K562 (cell line): ENCODE data around the gene SLC24A3. TPM values are rescaled to one million over a fixed set of nuclear protein-coding genes. Genes with fewer than 3 reads are reported as not detected.

Experiments used
- BCL6 ChIP-seq: fragments of 250-450 bp; sonication (Bioruptor Pico); IDR thresholded peaks from 2 replicates; pipeline ENCODE4 v1.4.0; 2020
- CCNT2 ChIP-seq: IDR thresholded peaks from 2 replicates; pipeline ENCODE4 v1.6.1; 2011; ENCODE audit warnings: borderline replicate concordance, low read depth, mild to moderate bottlenecking, moderate library complexity, mixed read lengths, low read length; ENCODE audit not compliant: insufficient read length; ENCODE audit errors: extremely low read depth
- CEBPB ChIP-seq: fragments of 450-650 bp; IDR thresholded peaks from 2 replicates; pipeline ENCODE4 v1.6.1; 2016; ENCODE audit warnings: missing genetic modification characterization, missing compliant biosample characterization
- CEBPG ChIP-seq, 3 experiments: fragments of 200-800 bp in 1 of 3; sonication (Bioruptor generic) in 1 of 3; sonication (generic) in 1 of 3; formaldehyde crosslinking in 1 of 3; IDR thresholded peaks in 2 of 3; conservative IDR thresholded peaks in 1 of 3; 2 replicates each; pipeline versions ENCODE4 v1.6.1 to v1.8.0; 2016 to 2022; ENCODE audit warnings: missing compliant biosample characterization in 2 of 3, missing genetic modification characterization in 2 of 3, mild to moderate bottlenecking in 1 of 3, missing genetic modification reagents in 1 of 3
- CREM ChIP-seq: IDR thresholded peaks from 2 replicates; pipeline ENCODE4 v1.6.1; 2014; ENCODE audit warnings: antibody characterized with exemption, low read depth
- HNRNPL ChIP-seq: fragments of 200-400 bp; formaldehyde crosslinking; IDR thresholded peaks from 2 replicates; pipeline ENCODE4 v1.6.1; 2017; ENCODE audit warnings: low read depth, mild to moderate bottlenecking, low read length
- JUND ChIP-seq, 2 experiments: IDR thresholded peaks; 2 replicates in 1 of 2; 3 replicates in 1 of 2; pipeline ENCODE4 v1.6.1; 2011; ENCODE audit warnings: borderline replicate concordance in 2 of 2, low read depth in 2 of 2, low read length in 2 of 2, improper control_type of control experiment in 1 of 2, missing biosample characterization in 1 of 2, missing genetic modification characterization in 1 of 2, missing genetic modification reagents in 1 of 2
- MEF2A ChIP-seq: IDR thresholded peaks from 2 replicates; pipeline ENCODE4 v1.6.1; 2011; ENCODE audit warnings: low read depth, mild to moderate bottlenecking, low read length, moderate library complexity; ENCODE audit not compliant: control insufficient read depth
- PHB2 ChIP-seq: fragments of 450-650 bp; IDR thresholded peaks from 2 replicates; pipeline ENCODE4 v1.6.1; 2017; ENCODE audit warnings: low read depth
- POLR2A ChIP-seq: fragments of 450-650 bp; conservative IDR thresholded peaks from 2 replicates; pipeline ENCODE4 v1.6.1; 2016
- POU5F1 ChIP-seq: fragments of 150-350 bp; IDR thresholded peaks from 2 replicates; pipeline ENCODE4 v1.6.1; 2014; ENCODE audit warnings: borderline replicate concordance, low read length, low read depth, mild to moderate bottlenecking; ENCODE audit not compliant: partially characterized antibody
- RCOR1 ChIP-seq, 2 experiments: IDR thresholded peaks; 2 replicates each; pipeline ENCODE4 v1.6.1; 2012; ENCODE audit warnings: low read depth in 2 of 2, low read length in 2 of 2, borderline replicate concordance in 1 of 2, improper control_type of control experiment in 1 of 2
- RERE ChIP-seq: sonication (generic); formaldehyde crosslinking; IDR thresholded peaks from 2 replicates; pipeline ENCODE4 v1.8.0; 2023; ENCODE audit warnings: missing genetic modification reagents, mild to moderate bottlenecking, borderline replicate concordance
- SMAD1 ChIP-seq: fragments of 150-350 bp; IDR thresholded peaks from 2 replicates; pipeline ENCODE4 v1.6.1; 2014; ENCODE audit warnings: low read length, low read depth; ENCODE audit not compliant: partially characterized antibody
- USF1 ChIP-seq: sonication (generic); formaldehyde crosslinking; IDR thresholded peaks from 2 replicates; pipeline ENCODE4 v1.9.0; 2022; ENCODE audit warnings: mild to moderate bottlenecking, missing genetic modification reagents
- ZBTB12 ChIP-seq: fragments of 250-450 bp; sonication (Bioruptor Pico); IDR thresholded peaks from 2 replicates; pipeline ENCODE4 v1.4.0; 2020
- ZNF140 ChIP-seq: fragments of 250-450 bp; sonication (Bioruptor Pico); IDR thresholded peaks from 2 replicates; pipeline ENCODE4 v1.8.0; 2021; ENCODE audit warnings: moderate library complexity, mild to moderate bottlenecking, inconsistent platforms
- ZNF253 ChIP-seq: fragments of 250-450 bp; sonication (Bioruptor Pico); conservative IDR thresholded peaks from 2 replicates; pipeline ENCODE4 v1.6.1; 2021; ENCODE audit warnings: mild to moderate bottlenecking
- ZNF696 ChIP-seq: fragments of 250-450 bp; sonication (Bioruptor Pico); conservative IDR thresholded peaks from 2 replicates; pipeline ENCODE4 v1.4.0; 2020; ENCODE audit warnings: mild to moderate bottlenecking, moderate library complexity
- ZSCAN32 ChIP-seq: fragments of 450-650 bp; formaldehyde crosslinking; IDR thresholded peaks from 2 replicates; pipeline ENCODE4 v1.4.0; 2020; ENCODE audit warnings: mild to moderate bottlenecking, moderate library complexity
- polyA plus RNA-seq, 8 experiments: library from polyadenylated mRNA; depleted of rRNA in 4 of 8; stranded (reverse) in 5 of 8; unstranded in 3 of 8; fragments of >200 nt; fragmentation: Nextera tagmentation in 2 of 8; fragmentation: Illumina TruSeq in 1 of 8; extraction: Ambion mirVana in 2 of 8; extraction: Trizol in 1 of 8; gene quantifications; 2 replicates each; pipeline versions ENCODE4 v1.2.1 to v1.2.3, GENCODE V29; 2011 to 2014; ENCODE audit warnings: inconsistent platforms in 1 of 8, missing spikeins in 1 of 8
- total RNA-seq, 7 experiments: library from RNA; depleted of rRNA in 6 of 7; stranded (reverse); fragments of >200 nt in 6 of 7; fragmentation: Illumina TruSeq in 2 of 7; extraction: Trizol in 2 of 7; gene quantifications; 2 replicates each; pipeline versions ENCODE4 v1.2.1 to v1.2.3, GENCODE V29; 2011 to 2021; ENCODE audit warnings: low replicate concordance in 1 of 7
- TF ChIP-seq, protein P1 (sequence below): fragments of 250-450 bp; sonication (Bioruptor Pico); IDR thresholded peaks from 2 replicates; pipeline ENCODE4 v1.8.0; 2021; ENCODE audit warnings: moderate library complexity, mild to moderate bottlenecking, inconsistent platforms

The SLC24A3 gene
- total and polyA plus RNA-seq, 9 of the 15 experiments (the other 6 are each of a cell fraction or from before 2014, with no cell fraction given), result not detected

- no peak for TF ChIP-seq RERE (CRISPR knock-in tag)
- TF ChIP-seq ZNF140 (CRISPR knock-in tag), result no peak
- TF ChIP-seq ZBTB12 (CRISPR knock-in tag), result no peak
- peak; percentile 83 for TF ChIP-seq CEBPG (CRISPR knock-in tag; IDR thresholded peaks at IDR 0.05)
- TF ChIP-seq CEBPG (tag; conservative IDR thresholded peaks at IDR 0.05 in 1 of 2, IDR thresholded peaks at IDR 0.05 in 1 of 2), result peak; percentile 88 to 91
- TF ChIP-seq POU5F1, result no peak
- no peak for TF ChIP-seq HNRNPL
- TF ChIP-seq BCL6 (CRISPR knock-in tag), result no peak
- no peak for TF ChIP-seq ZNF696
- peak; percentile 83 for TF ChIP-seq JUND (IDR thresholded peaks at IDR 0.05; ENCODE audit: borderline replicate concordance, low read depth, low read length)
- peak; percentile 34; the same call in 1 of the 3 replicates for TF ChIP-seq JUND (tag; IDR thresholded peaks at IDR 0.05; ENCODE audit: borderline replicate concordance, low read depth, low read length)
- TF ChIP-seq, protein P1, sequence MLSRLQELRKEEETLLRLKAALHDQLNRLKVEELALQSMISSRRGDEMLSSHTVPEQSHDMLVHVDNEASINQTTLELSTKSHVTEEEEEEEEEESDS (CRISPR knock-in tag), result no peak
- TF ChIP-seq RCOR1 (IDR thresholded peaks at IDR 0.05; ENCODE audit: borderline replicate concordance in 1 of 2, low read depth in 2 of 2, low read length in 2 of 2), result 0 out of 4 replicates have a peak, but pooled peaks of 1 of the 2 experiments have one; percentile 22
- TF ChIP-seq POLR2A, result no peak
- TF ChIP-seq CCNT2, result no peak
- peak; percentile 62 for TF ChIP-seq ZSCAN32 (CRISPR knock-in tag)
- TF ChIP-seq PHB2, result no peak
- 0 out of 2 replicates have a peak, but pooled peaks have one; percentile 13 for TF ChIP-seq CREM
- TF ChIP-seq MEF2A, result no peak
- no peak for TF ChIP-seq SMAD1
- no peak for TF ChIP-seq ZNF253 (CRISPR knock-in tag)
- TF ChIP-seq USF1, result no peak
- TF ChIP-seq CEBPB (tag), result peak; percentile 86
Measured at GRCh38 chr20:19628570-19629134, 416.2 kb downstream of the SLC24A3 start (continued).
